Right forelimb (tissue), 1 donor: ENCODE measurements around the gene GATC.
"Not testable (repeated sequence)": the region's sequence is repeated elsewhere in the genome, so short reads cannot be mapped to it uniquely, and the experiment has no call there.

ENCODE experiments used
- DNase-seq: peaks from one replicate; pipeline ENCODE4 v3.0.0-alpha.2; 2018

The GATC gene

DNA sequence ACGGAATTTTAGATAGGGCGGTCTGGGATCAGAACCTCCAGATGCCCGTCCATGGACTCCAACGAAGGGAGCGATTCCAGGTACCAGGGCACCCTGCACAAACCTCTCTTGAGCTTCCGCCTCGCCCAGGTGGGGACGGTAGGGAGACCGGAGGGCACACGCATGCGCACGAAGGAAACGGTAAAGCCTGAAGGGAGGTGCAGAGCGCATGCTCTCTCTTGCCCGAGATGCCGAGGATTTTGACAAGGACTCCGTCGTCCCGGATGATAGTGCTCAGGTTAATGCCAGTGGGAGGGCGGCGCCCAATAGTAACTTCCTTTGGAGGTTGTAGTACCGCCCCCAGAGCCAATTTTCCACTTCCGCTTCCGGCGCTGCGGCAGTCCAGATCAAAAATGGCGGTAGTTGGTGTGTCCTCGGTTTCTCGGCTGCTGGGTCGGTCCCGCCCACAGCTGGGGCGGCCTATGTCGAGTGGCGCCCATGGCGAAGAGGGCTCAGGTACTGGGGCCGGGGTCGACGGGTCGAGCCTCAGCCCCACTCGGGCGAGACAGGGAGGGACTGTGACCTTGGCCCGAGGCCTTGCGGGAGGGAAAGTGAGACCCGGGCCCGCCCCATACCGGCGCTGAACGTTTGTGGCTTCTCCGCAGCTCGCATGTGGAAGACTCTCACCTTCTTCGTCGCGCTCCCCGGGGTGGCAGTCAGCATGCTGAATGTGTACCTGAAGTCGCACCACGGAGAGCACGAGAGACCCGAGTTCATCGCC is 8.3 kb upstream of the GATC start, which contains the start of gene COX6A1:
COX6A1 (plus strand) TSS at position 379 of the 760 bp plus-strand sequence; CDS start at position 393, 14 bp downstream.
- DNase-seq, result peak; percentile 93

GRCh38 chr12:120438495-120439198 is 7.6 kb upstream of the GATC start:
- no peak for DNase-seq

DNA sequence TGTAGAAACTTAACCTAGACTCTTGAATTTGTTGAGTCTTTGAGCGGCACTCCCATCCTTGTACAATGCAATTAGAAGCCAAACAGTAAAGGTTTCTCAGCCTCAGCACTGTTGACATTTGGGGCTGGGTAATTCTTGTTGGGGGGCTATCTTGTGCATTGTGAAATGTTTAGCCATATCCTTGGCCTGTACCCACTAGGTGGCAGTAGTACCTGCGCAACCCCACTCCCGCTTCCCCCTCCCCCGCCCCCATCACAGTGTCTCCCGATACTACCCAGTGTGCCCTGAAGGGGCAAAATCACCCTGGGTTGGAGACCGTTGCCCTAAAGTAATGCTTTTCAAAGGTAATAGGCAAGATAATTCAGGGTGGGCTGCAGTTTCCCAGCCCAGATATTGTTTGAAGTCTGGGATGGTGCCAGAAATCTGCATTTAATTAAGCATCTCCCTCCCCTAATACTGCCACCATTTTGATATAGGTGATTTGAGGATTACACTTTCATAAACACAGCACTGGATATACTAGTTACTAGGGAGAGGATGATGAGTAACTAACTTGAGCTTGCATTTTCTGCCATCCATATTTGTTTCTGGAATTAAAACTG is 6.5 kb upstream of the GATC start:
- peak; percentile 57 for DNase-seq

- no peak for DNase-seq
These were observed 1.6 kb upstream of the GATC start for GRCh38 chr12:120444676-120445075.

- DNase-seq, result not testable (repeated sequence)
These were observed 567 bp downstream of the GATC start for GRCh38 chr12:120446844-120447178.

DNA sequence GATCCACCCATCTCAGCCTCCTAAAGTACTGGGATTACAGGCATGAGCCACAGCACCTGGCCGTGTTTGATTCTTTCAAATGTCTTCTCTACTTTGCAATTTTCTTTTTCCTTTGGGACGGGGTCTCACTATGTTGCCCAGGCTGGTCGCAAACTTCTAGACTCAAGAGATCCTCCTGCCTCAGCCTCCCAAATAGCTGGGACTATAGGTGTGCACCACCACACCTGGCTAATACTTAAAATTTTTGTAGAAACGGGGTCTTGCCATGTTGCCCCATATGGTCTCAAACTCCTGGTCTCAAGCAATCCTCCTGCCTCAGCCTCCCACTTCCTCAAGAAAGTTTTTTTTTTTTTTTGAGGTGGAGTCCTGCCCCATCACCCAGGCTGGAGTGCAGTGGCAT is 1.7 kb downstream of the GATC start:
- no peak for DNase-seq

DNA sequence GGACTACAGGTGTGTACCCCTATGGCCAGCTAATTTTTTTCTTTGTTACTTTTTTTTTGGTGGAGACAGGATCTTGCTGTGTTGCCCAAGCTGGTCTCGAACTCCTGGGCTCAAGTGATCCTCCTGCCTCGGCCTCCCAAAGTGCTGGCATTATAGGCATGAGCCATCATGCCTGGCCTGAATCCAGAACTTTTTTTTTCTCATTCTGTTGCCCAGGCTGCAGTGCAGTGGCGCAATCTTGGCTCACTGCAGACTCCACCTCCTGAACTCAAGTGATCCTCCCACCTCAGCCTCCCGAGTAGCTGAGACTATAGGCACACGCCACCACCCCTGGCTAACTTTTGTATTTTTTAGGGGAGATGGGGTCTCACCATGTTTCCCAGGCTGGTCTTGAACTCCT is 6.3 kb downstream of the GATC start:
- not testable (repeated sequence) for DNase-seq

- DNase-seq, result no peak
These were observed 7.0 kb downstream of the GATC start for GRCh38 chr12:120453060-120453750.

DNA sequence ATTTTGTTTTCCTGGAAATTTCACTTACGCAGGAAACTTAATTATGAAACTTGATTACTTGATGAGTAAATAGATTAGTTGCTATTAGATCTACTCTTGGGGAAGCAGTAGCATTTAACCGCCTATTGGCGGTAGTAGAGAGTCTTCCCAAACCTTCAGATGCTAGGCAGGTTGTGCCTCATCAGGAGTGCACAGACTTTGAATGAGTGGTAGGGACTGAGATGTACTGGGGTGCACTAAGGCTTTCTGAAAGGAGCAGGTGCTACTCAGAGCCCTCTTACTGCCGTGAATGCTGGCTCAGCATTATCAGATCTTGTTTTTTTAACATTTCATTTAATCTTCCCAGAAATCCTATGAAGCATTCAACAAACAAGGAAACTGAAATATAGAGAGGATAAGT is 7.7 kb downstream of the GATC start:
- no peak for DNase-seq

DNA sequence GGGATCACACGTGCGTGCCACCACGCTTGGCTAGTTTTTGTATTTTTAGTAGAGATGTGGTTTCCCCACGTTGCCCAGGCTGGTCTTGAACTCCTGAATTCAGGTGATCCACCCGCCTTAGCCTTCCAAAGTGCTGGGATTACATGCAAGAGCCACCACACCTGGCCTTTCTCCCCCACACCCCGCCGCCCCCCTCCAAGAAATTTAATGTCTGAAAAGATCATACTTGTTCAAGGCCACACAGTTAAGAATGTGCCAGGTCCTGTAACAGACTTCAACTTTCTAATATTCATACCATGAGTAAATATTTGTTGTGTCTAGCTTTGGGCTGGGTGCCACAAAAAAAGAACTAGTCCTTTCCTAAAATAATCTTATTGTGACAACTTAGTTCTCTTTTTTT is 9.1 kb downstream of the GATC start:
- no peak for DNase-seq

DNA sequence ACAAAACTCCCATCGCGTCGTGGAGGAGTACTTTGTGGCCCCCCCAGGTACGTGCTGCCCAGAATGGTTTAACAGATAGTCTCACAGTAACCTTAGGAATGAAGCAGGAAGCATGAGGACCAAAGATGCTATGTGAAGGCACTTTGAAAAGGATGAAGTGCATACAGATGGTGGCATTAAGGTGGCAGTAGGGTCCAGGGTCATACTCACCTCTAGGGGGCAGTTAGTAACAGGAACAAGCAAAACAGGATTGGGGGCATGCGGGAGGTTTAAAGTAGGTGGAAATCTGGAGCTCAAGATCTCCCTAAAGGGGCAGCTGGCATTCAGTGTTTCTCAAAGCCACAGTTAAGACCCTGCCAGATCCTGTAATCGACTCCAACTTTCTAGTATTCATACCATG is 10.9 kb downstream of the GATC start:
- DNase-seq, result no peak

GRCh38 chr12:120460157-120460556 is 13.9 kb downstream of the GATC start:
- DNase-seq, result no peak

DNA sequence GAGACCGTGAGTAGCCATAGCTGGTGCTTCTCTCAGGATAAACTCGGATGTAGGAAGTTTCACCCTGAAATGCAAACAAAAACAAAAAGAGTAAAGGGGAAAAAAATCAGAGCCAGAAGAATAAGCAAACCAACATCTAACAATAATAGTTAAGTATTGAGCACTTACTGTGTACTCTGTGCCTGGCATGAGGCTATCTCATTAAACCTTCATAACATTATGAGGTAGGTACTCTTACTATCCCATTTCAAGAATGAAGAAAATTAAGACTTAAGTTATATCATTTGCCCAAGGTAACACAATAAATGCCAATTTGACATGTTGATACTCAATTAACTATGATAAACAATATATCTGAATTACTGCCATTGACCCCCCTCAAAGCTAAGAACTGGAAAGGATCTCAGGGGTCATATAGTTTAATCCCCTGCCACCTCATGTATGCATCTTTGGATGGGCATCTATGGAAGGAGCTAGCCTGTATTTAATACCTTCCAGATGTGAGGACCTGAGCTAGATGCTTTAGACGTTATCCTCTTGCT is 15.9 kb downstream of the GATC start:
- no peak for DNase-seq

- no peak for DNase-seq
These were observed 17.5 kb downstream of the GATC start for GRCh38 chr12:120463712-120464111.

- DNase-seq, result no peak
These were observed 19.5 kb downstream of the GATC start for GRCh38 chr12:120465756-120466155.

DNA sequence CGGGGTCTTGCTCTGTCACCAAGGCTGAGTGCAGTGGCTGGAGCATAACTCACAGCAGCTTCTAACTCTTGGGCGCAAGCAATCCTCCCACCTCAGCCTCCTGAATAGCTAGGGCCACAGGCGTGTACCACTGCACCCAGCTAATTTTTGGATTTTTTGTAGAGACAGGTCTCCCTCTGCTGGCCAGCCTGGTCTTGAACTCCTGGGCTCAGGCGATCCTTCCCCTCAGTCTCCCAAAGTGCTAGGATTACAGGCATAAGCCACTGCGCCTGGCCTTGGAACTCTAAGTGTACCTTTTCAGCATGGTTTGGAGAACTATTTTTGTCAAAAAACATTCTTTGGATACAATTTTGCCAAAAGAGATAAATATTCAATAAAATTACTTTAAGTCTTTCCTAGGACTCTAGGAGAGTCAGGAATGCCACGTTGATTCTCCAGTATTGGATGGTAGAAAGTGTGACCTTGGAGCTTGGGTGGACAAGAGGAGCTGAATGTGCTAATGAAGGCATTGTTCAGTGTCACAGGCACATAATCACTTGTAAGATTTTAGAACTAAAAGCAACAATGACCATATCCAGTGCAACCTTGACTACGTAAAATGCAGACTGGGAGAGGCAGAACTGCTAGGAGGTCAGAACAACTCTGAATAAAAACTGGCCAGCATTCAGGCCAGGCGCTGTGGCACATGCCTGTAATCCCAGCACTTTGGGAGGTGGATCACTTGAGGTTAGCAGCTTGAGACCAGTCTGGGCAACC is 20.5 kb downstream of the GATC start:
- DNase-seq, result no peak

- DNase-seq, result no peak
These were observed 21.2 kb downstream of the GATC start for GRCh38 chr12:120467439-120467838.

- peak; percentile 57 for DNase-seq
These were observed 22.1 kb downstream of the GATC start for GRCh38 chr12:120468325-120468820.

DNA sequence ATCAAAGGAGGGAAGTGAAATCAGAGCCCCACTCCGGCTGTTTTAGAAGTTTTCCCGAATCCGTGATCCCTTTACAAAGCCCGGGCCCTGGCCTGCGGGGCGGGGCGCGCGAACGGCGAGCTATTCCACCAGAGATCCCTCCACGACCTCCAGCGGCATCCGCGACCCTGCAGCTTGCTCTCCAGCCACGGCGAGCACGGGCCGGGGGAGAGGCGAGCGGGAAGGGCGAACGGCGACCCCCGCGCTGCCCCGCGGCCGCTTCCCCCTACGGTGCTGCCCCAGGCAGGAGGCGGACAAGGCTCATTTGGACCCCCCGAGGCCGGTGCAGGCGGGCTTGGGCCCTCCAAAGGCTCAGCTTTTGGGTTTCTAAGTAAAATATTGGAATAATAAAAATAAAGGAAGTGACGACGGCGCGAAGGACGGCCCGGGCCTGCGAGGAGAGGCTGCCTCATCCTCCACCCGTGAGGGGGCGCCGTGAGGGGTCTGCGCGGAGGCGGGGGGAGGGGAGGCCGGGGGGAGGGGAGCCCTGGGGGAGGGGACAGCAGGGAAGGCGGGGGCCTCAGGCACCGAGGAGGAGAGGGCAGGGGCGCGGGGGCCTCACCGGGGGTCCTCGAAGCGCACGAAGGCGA is 22.7 kb downstream of the GATC start:
- no peak for DNase-seq

- peak; percentile 96 for DNase-seq
These were observed 23.4 kb downstream of the GATC start, which contains the start of gene SRSF9 for GRCh38 chr12:120469450-120470149. SRSF9 (minus strand) TSS chr12:120469748; CDS start chr12:120469609, 139 bp downstream.
